Measurements from ENCODE around the gene EMID1.

DNA sequence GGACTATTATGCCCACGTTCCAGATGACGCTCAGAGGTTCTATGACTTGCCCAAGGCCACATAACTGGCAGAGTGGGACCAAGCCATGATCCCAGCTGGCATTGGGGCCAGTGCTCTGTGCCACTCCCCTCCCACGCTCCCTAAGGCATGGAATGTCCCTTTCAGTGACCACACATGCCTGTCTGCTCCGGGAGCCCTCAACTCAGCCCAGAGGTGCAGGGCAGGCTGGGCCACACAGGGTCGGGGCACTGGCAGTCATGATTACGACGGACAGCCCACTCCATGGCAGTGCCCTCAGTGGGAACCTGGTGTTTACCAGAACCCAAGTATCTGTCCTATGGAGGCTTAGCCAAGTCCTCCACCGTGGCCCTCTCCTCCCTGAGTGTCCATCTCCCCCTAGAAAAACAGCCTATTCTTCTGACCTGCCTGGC, 52.1 kb downstream of the EMID1 start:
- TF ChIP-seq, protein P1, sequence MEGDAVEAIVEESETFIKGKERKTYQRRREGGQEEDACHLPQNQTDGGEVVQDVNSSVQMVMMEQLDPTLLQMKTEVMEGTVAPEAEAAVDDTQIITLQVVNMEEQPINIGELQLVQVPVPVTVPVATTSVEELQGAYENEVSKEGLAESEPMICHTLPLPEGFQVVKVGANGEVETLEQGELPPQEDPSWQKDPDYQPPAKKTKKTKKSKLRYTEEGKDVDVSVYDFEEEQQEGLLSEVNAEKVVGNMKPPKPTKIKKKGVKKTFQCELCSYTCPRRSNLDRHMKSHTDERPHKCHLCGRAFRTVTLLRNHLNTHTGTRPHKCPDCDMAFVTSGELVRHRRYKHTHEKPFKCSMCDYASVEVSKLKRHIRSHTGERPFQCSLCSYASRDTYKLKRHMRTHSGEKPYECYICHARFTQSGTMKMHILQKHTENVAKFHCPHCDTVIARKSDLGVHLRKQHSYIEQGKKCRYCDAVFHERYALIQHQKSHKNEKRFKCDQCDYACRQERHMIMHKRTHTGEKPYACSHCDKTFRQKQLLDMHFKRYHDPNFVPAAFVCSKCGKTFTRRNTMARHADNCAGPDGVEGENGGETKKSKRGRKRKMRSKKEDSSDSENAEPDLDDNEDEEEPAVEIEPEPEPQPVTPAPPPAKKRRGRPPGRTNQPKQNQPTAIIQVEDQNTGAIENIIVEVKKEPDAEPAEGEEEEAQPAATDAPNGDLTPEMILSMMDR (conservative IDR thresholded peaks at IDR 0.05; ENCODE audit: low read length): no peak
- TF ChIP-seq EZH2phosphoT487 (IDR thresholded peaks at IDR 0.05; ENCODE audit: borderline replicate concordance): no peak

Measured in Loucy (cell line).